GM04504 (cell line): ENCODE results near the gene CLTB.

Experiments
- DNase-seq: peaks from one replicate; pipeline ENCODE4 v3.0.0-alpha.2; 2012; ENCODE audit warnings: low read depth

CLTB gene

GRCh38 chr5:176382721-176383120 lies 33.6 kb downstream of the CLTB start:
- DNase-seq: no peak

GRCh38 chr5:176381979-176382378 lies 34.4 kb downstream of the CLTB start:
- DNase-seq: no peak

GRCh38 chr5:176381423-176381822 lies 34.9 kb downstream of the CLTB start:
- DNase-seq: no peak

- DNase-seq: no peak
These were observed 36.5 kb downstream of the CLTB start for GRCh38 chr5:176379881-176380280.

- DNase-seq: no peak
These were observed 43.1 kb downstream of the CLTB start for GRCh38 chr5:176373100-176373818.

- DNase-seq: no peak
These were observed 44.5 kb downstream of the CLTB start for GRCh38 chr5:176371621-176372539.

- no peak for DNase-seq
These were observed 46.2 kb downstream of the CLTB start for GRCh38 chr5:176369934-176370711.

- no peak for DNase-seq
These were observed 47.6 kb downstream of the CLTB start for GRCh38 chr5:176368726-176369125.

- no peak for DNase-seq
These were observed 50.0 kb downstream of the CLTB start for GRCh38 chr5:176366232-176366894.

- peak; percentile 31 for DNase-seq
These were observed 50.7 kb downstream of the CLTB start, which contains the start of gene ARL10 for GRCh38 chr5:176365351-176366231. Gene ARL10 (plus strand): TSS chr5:176365487. CDS start chr5:176365564, 77 bp downstream.

GRCh38 chr5:176364765-176365350 lies 51.5 kb downstream of the CLTB start:
- no peak for DNase-seq

GRCh38 chr5:176362233-176362490 lies 54.2 kb downstream of the CLTB start:
- DNase-seq: no peak

GRCh38 chr5:176361437-176362232 lies 54.7 kb downstream of the CLTB start, which contains the start of gene KIAA1191:
Gene KIAA1191 (minus strand): TSS chr5:176361764. CDS start chr5:176359508, 2,256 bp downstream.
- DNase-seq: peak; percentile 79

GRCh38 chr5:176360894-176361436 lies 55.4 kb downstream of the CLTB start:
- DNase-seq: no peak

GRCh38 chr5:176359658-176360057 lies 56.7 kb downstream of the CLTB start:
- DNase-seq: no peak

GRCh38 chr5:176356179-176356566 lies 60.2 kb downstream of the CLTB start:
- no peak for DNase-seq

- DNase-seq: no peak
These were observed 60.8 kb downstream of the CLTB start for GRCh38 chr5:176355400-176356178.

- no peak for DNase-seq
These were observed 62.8 kb downstream of the CLTB start for GRCh38 chr5:176353533-176353932.
